ENCODE data around the gene CD68.

DNA sequence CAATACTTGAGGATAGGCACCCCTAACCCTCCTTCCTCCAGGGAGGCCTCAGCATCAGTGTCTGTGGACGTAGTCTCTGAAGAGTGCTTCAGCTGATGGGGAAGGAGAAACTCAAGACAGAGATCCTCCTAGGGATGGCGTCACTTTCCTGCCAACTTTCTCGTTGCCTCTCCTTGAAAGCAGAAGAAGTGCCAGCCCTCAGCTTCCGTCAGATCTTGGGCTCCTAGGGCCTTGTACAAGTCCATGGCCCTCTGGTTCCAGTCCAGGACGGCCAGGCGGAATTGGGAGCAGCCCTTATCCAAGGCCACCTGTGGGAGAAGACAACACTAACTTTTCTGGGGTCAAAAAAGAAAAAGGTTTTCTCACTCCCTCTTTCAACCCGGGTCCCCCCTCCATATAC, 46.9 kb downstream of the CD68 start:
- TF ChIP-seq, protein P1, sequence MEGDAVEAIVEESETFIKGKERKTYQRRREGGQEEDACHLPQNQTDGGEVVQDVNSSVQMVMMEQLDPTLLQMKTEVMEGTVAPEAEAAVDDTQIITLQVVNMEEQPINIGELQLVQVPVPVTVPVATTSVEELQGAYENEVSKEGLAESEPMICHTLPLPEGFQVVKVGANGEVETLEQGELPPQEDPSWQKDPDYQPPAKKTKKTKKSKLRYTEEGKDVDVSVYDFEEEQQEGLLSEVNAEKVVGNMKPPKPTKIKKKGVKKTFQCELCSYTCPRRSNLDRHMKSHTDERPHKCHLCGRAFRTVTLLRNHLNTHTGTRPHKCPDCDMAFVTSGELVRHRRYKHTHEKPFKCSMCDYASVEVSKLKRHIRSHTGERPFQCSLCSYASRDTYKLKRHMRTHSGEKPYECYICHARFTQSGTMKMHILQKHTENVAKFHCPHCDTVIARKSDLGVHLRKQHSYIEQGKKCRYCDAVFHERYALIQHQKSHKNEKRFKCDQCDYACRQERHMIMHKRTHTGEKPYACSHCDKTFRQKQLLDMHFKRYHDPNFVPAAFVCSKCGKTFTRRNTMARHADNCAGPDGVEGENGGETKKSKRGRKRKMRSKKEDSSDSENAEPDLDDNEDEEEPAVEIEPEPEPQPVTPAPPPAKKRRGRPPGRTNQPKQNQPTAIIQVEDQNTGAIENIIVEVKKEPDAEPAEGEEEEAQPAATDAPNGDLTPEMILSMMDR (conservative IDR thresholded peaks at IDR 0.05; ENCODE audit: low read depth, low read length), result no peak
- TF ChIP-seq EZH2 (IDR thresholded peaks at IDR 0.05; ENCODE audit: low read length, unreplicated experiment), result no peak
- TF ChIP-seq EZH2phosphoT487 (IDR thresholded peaks at IDR 0.05; ENCODE audit: borderline replicate concordance, low read length), result no peak
